ENCODE results near the gene BAK1.
"Not testable (repeated sequence)": the region's sequence is repeated elsewhere in the genome, so short reads cannot be mapped to it uniquely, and the experiment has no call there.

Gene BAK1

GRCh38 chr6:33599413-33599938 lies 19.4 kb upstream of the BAK1 start:
- Histone ChIP-seq H3K4me1 (no peaks in the 10 kb centered on the region), H3K4me3 (no peak overlapping the region), H3K36me3 (replicated peaks) (no peaks in the 10 kb centered on the region), H3K9me3 (no peaks in the 10 kb centered on the region), H3K27me3 (ENCODE audit: low read depth) (no peaks in the 10 kb centered on the region)
- no peak for DNase-seq (ENCODE audit: low spot score in 2 of 2)
- in situ Hi-C loops (cut with MboI; ENCODE audit: low sequenced_read_pairs): no loop called here

DNA sequence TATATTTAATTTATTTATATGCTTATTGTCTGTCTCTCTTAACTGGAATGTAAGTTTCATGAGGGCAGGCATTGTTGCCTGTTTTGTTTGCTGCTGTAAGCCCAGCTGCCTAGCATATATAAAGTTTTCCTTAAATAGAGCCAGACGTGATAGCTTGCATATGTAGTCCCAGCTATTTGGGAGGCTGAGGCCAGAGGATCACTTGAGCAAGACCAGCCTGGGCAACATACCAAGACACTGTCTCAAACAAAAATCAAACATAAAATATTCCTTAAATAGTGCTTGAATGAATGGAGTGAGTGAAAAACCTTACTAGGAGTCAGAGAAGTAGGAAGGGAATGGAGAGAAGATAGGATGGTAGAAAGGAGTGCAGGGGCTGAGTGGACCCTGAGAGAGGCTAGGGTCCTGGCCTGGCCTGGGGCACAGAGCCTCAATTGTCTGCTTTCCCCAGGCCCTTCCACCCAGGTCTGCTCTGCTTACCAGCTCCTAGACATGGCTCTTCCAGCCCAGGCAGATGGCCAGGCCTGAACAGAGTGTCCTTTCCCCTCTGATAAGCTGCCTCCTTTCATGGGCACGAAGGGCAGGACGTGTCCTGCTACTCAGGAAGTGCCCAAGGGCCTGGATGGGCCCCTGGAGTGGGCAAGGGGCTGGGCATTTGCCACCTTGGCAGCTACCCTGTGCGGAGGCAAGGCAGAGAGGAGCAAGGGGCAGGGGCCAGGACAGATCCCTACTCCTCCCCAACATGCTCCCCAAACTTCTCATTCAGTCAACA lies 17.7 kb upstream of the BAK1 start:
- DNase-seq (ENCODE audit: low spot score in 2 of 2): no peak
- Histone ChIP-seq H3K27me3 (ENCODE audit: low read depth) (no peaks in the 10 kb centered on the region), H3K4me3 (no peak overlapping the region), H3K9me3 (no peaks in the 10 kb centered on the region), H3K4me1 (no peaks in the 10 kb centered on the region), H3K36me3 (replicated peaks) (no peaks in the 10 kb centered on the region)
- in situ Hi-C loops (cut with MboI; ENCODE audit: low sequenced_read_pairs): no loop called here

GRCh38 chr6:33596894-33597293 lies 16.8 kb upstream of the BAK1 start:
- H3K9me3 ChIP-seq; H3K27me3 ChIP-seq (ENCODE audit: low read depth); H3K36me3 ChIP-seq (replicated peaks); in situ Hi-C loops (cut with MboI; ENCODE audit: low sequenced_read_pairs); H3K4me1 ChIP-seq; DNase-seq (ENCODE audit: low spot score in 2 of 2); H3K4me3 ChIP-seq: not testable (repeated sequence)

GRCh38 chr6:33595001-33595846 lies 15.1 kb upstream of the BAK1 start:
- H3K27me3 ChIP-seq (ENCODE audit: low read depth): no peaks in the 10 kb centered on the region
- no peak overlapping the region for H3K4me3 ChIP-seq
- no peaks in the 10 kb centered on the region for H3K36me3 ChIP-seq (replicated peaks)
- H3K9me3 ChIP-seq: no peaks in the 10 kb centered on the region
- DNase-seq (ENCODE audit: low spot score in 2 of 2): no peak
- no peaks in the 10 kb centered on the region for H3K4me1 ChIP-seq
- in situ Hi-C loops (cut with MboI; ENCODE audit: low sequenced_read_pairs): no loop called here

- Histone ChIP-seq H3K27me3 (ENCODE audit: low read depth) (no peaks in the 10 kb centered on the region), H3K4me3 (no peak overlapping the region), H3K4me1 (no peaks in the 10 kb centered on the region), H3K9me3 (no peaks in the 10 kb centered on the region), H3K36me3 (replicated peaks) (no peaks in the 10 kb centered on the region)
- in situ Hi-C loops (cut with MboI; ENCODE audit: low sequenced_read_pairs): no loop called here
- no peak for DNase-seq (ENCODE audit: low spot score in 2 of 2)
These were observed 13.3 kb upstream of the BAK1 start for GRCh38 chr6:33593414-33593727.

GRCh38 chr6:33592595-33593413 lies 12.7 kb upstream of the BAK1 start:
- no peaks in the 10 kb centered on the region for H3K36me3 ChIP-seq (replicated peaks)
- H3K4me3 ChIP-seq: no peak overlapping the region
- in situ Hi-C loops (cut with MboI; ENCODE audit: low sequenced_read_pairs): no loop called here
- H3K9me3 ChIP-seq: no peaks in the 10 kb centered on the region
- H3K27me3 ChIP-seq (ENCODE audit: low read depth): no peaks in the 10 kb centered on the region
- no peaks in the 10 kb centered on the region for H3K4me1 ChIP-seq
- peak in 1 of 2 experiments; percentile 42 for DNase-seq (ENCODE audit: low spot score in 2 of 2)

DNA sequence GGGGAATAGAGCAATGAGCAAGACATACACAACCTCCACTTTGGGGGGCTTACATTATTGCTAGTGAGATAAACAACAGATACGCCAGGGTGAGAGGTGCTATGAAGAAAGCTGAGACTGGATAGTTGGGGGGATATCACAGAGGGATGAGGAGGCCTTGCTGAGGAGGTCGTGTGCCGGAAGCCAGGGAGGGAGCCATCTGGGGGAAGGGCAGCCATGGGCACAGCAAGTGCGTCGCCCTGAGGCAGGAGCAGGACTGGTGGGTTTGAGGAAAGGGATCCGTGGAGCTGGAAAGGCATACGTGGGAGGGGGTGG lies 12.2 kb upstream of the BAK1 start:
- no peaks in the 10 kb centered on the region for H3K36me3 ChIP-seq (replicated peaks)
- in situ Hi-C loops (cut with MboI; ENCODE audit: low sequenced_read_pairs): no loop called here
- H3K4me3 ChIP-seq: no peak overlapping the region
- DNase-seq (ENCODE audit: low spot score in 2 of 2): no peak
- H3K27me3 ChIP-seq (ENCODE audit: low read depth): no peaks in the 10 kb centered on the region
- H3K9me3 ChIP-seq: no peaks in the 10 kb centered on the region
- no peaks in the 10 kb centered on the region for H3K4me1 ChIP-seq

DNA sequence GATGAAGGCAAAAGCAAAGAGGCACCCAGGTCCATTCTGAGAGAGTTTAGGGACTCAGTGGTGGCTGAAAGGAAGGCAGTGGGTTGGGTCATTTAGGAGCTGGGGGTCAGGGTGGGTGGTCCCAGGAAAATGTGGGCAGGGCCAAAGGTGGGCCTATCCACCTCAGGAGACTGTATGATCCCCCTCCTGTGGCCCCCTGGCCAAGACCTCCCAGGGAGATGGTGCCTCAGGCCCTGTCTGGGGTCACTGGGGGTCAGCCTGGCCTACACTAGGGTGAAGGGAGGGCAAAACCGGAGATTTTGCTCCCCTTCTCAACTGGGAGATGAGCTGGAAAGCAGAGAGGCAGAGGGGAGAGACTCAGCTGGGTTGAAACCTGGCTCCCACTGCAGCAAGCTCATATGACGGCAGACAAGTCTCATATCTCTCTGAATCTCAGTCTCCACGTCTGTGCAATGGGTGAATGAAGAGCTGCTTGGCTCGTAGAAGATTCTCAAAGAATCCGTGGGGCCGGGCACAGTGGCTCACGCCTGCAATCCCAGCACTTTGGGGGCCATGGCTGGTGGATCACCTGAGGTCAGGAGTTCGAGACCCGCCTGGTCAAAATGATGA lies 11.5 kb upstream of the BAK1 start:
- Histone ChIP-seq H3K4me1 (no peaks in the 10 kb centered on the region), H3K36me3 (replicated peaks) (no peaks in the 10 kb centered on the region), H3K4me3 (no peak overlapping the region), H3K27me3 (ENCODE audit: low read depth) (no peaks in the 10 kb centered on the region), H3K9me3 (no peaks in the 10 kb centered on the region)
- no peak for DNase-seq (ENCODE audit: low spot score in 2 of 2)
- in situ Hi-C loops (cut with MboI; ENCODE audit: low sequenced_read_pairs): no loop called here

GRCh38 chr6:33590531-33591198 lies 10.6 kb upstream of the BAK1 start:
- Histone ChIP-seq H3K36me3 (replicated peaks) (no peaks in the 10 kb centered on the region), H3K4me3 (no peak overlapping the region), H3K4me1 (peaks cover 3% of the 10 kb centered on the region), H3K27me3 (ENCODE audit: low read depth) (no peaks in the 10 kb centered on the region), H3K9me3 (no peaks in the 10 kb centered on the region)
- no peak for DNase-seq (ENCODE audit: low spot score in 2 of 2)
- in situ Hi-C loops (cut with MboI; ENCODE audit: low sequenced_read_pairs): no loop called here

GRCh38 chr6:33589731-33590530 lies 9.9 kb upstream of the BAK1 start:
- H3K4me1 ChIP-seq: peaks cover 3% of the 10 kb centered on the region
- H3K9me3 ChIP-seq: no peaks in the 10 kb centered on the region
- no peaks in the 10 kb centered on the region for H3K36me3 ChIP-seq (replicated peaks)
- in situ Hi-C loops (cut with MboI; ENCODE audit: low sequenced_read_pairs): loop anchor here (5.0 kb wide), 1 partner anchor 112 kb away; no protein-coding TSS in a partner anchor
- H3K27me3 ChIP-seq (ENCODE audit: low read depth): no peaks in the 10 kb centered on the region
- DNase-seq (ENCODE audit: low spot score in 2 of 2): peak in 1 of 2 experiments; percentile 61
- H3K4me3 ChIP-seq: no peak overlapping the region

DNA sequence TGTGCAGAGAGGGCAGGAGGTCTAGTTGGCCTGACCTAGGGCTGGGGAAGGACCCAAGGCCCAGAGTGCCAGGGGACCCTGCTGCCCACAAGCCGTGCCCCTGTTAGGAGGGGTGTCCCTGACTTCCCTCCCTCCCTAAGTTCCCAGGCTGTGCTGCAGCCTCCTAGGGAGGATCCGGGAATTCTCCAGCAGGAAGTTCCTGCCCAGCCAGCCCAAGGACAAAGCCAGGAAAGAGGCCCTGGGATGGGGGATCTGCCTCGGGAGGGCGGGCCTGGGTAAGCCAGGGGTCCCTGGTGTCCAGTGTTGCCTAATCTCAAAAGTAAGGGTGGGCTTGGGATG lies 9.3 kb upstream of the BAK1 start:
- in situ Hi-C loops (cut with MboI; ENCODE audit: low sequenced_read_pairs): loop anchor here (5.0 kb wide), 1 partner anchor 113 kb away; no protein-coding TSS in a partner anchor
- no peaks in the 10 kb centered on the region for H3K27me3 ChIP-seq (ENCODE audit: low read depth)
- no peak for DNase-seq (ENCODE audit: low spot score in 2 of 2)
- H3K4me1 ChIP-seq: peaks cover 3% of the 10 kb centered on the region
- H3K9me3 ChIP-seq: no peaks in the 10 kb centered on the region
- no peaks in the 10 kb centered on the region for H3K36me3 ChIP-seq (replicated peaks)
- no peak overlapping the region for H3K4me3 ChIP-seq

DNA sequence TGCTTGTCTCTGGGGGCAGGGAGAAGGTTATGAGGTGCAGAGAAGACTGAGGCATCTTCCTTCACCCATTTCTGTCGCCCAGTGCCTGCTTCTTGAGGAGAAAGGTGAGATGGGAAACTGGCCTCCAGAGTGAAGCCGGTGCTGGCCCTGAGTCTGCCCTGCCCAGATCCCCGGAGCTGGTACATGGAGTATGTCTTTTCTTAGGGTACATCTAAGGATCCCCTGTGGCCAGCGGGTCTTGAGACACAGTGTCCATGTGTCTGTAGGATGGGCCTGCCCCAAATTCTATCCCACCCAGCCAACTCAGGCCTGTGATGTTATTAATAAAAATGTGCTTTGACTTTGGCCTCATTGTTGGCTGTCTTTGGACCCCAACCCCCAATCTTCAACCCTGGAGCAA lies 8.8 kb upstream of the BAK1 start:
- H3K4me1 ChIP-seq: peaks cover 3% of the 10 kb centered on the region
- H3K27me3 ChIP-seq (ENCODE audit: low read depth): no peaks in the 10 kb centered on the region
- H3K4me3 ChIP-seq: no peak overlapping the region
- in situ Hi-C loops (cut with MboI; ENCODE audit: low sequenced_read_pairs): loop anchor here (5.0 kb wide), 1 partner anchor 113 kb away; no protein-coding TSS in a partner anchor
- no peaks in the 10 kb centered on the region for H3K9me3 ChIP-seq
- no peak for DNase-seq (ENCODE audit: low spot score in 2 of 2)
- no peaks in the 10 kb centered on the region for H3K36me3 ChIP-seq (replicated peaks)

Measured in HAP-1 (cell line).